HepG2 (cell line): ENCODE measurements around the gene ULBP2. TPM values are rescaled to one million over a fixed set of nuclear protein-coding genes. Genes with fewer than 3 reads are reported as not detected.
A peak's percentile ranks its signal among the peaks of the same experiment; 100 is the strongest.

Source experiments
- ATAC-seq: fragments of 200-7000 bp; cut with Tn5 transposase; 3 replicates; pipeline ENCODE4 v1.9.1; 2020; ENCODE audit warnings: mild to moderate bottlenecking, moderate library complexity
- BruUV-seq: library from RNA; stranded (reverse); fragments of 400-500 nt; replicated peaks from 2 replicates; lab custom pipeline; 2021; lab: Mats Ljungman, UMichigan
- CTCF ChIA-PET: fragments of 300-600 bp; formaldehyde crosslinking; extraction: SDS; loops from one replicate; lab custom pipeline; 2021; ENCODE audit warnings: low total read pairs, inconsistent platforms, low intra/inter-chr PET ratio; lab: Yijun Ruan, JAX
- POLR2A ChIA-PET: fragments of 350-600 bp; sonication (Branson Sonifier 250); formaldehyde crosslinking; loops from one replicate; lab custom pipeline; 2020; ENCODE audit warnings: antibody characterized with exemption, inconsistent platforms; lab: Yijun Ruan, JAX
- DNase-seq: peaks from one replicate; pipeline ENCODE4 v3.0.0-alpha.2; 2015; ENCODE audit warnings: low spot score
- FAIRE-seq: peaks from 3 replicates; lab custom pipeline; 2011; peaks lifted over from hg19 to GRCh38; lab: Jason Lieb, UNC
- H2AFZ ChIP-seq: one replicate; pipeline ENCODE4 v1.6.1; 2011; ENCODE audit warnings: low read length, inconsistent platforms
- H3K27ac ChIP-seq: fragments of 300-600 bp; 3 replicates; pipeline ENCODE4 v1.8.0; 2011; ENCODE audit warnings: mixed run types, mild to moderate bottlenecking, mixed read lengths, low read length, inconsistent platforms; ENCODE audit not compliant: insufficient read depth; ENCODE audit errors: extremely low read length
- H3K27me3 ChIP-seq, 2 experiments: fragments of 200-600 bp in 1 of 2; 2 replicates in 1 of 2; 3 replicates in 1 of 2; pipeline versions ENCODE4 v1.6.0 to v1.8.0; 2011; ENCODE audit warnings: low read length in 2 of 2, mild to moderate bottlenecking in 2 of 2, moderate library complexity in 2 of 2, inconsistent platforms in 1 of 2; ENCODE audit not compliant: insufficient read depth in 2 of 2, control insufficient read depth in 1 of 2
- H3K36me3 ChIP-seq, 2 experiments: fragments of 200-600 bp in 1 of 2; replicated peaks in 1 of 2; 2 replicates in 1 of 2; 3 replicates in 1 of 2; pipeline versions ENCODE4 v1.5.1 to v1.8.0; 2011; ENCODE audit warnings: low read length in 2 of 2, inconsistent platforms in 1 of 2; ENCODE audit not compliant: insufficient read depth in 2 of 2, control insufficient read depth in 1 of 2
- H3K4me1 ChIP-seq: 2 replicates; pipeline ENCODE4 v1.5.1; 2012; ENCODE audit warnings: low read length, inconsistent platforms; ENCODE audit not compliant: insufficient read depth
- H3K4me2 ChIP-seq: 2 replicates; pipeline ENCODE4 v1.6.0; 2011; ENCODE audit warnings: low read depth, low read length, inconsistent platforms
- H3K4me3 ChIP-seq, 3 experiments: fragments of 200-600 bp in 1 of 3; sonication (generic), shearing (Covaris generic) in 1 of 3; replicated peaks in 1 of 3; 2 replicates each; pipeline ENCODE4 v1.5.1; 2011 to 2016; ENCODE audit warnings: low read length in 3 of 3, inconsistent platforms in 2 of 3, low read depth in 2 of 3, mild to moderate bottlenecking in 2 of 3, control low read depth in 1 of 3, mixed read lengths in 1 of 3; ENCODE audit not compliant: insufficient read depth in 1 of 3
- H3K79me2 ChIP-seq: one replicate; pipeline ENCODE4 v1.6.1; 2011; ENCODE audit warnings: low read length, inconsistent platforms; ENCODE audit not compliant: insufficient read depth
- H3K9ac ChIP-seq: 2 replicates; pipeline ENCODE4 v1.6.0; 2011; ENCODE audit warnings: mild to moderate bottlenecking, low read depth, low read length, inconsistent platforms; ENCODE audit not compliant: insufficient read depth
- H3K9me3 ChIP-seq: 2 replicates; pipeline ENCODE4 v1.5.1; 2012; ENCODE audit warnings: mild to moderate bottlenecking, low read length
- H4K20me1 ChIP-seq: 2 replicates; pipeline ENCODE4 v1.6.0; 2011; ENCODE audit warnings: inconsistent platforms, mild to moderate bottlenecking, low read length, moderate library complexity; ENCODE audit not compliant: insufficient read depth
- EZH2 ChIP-seq: conservative IDR thresholded peaks from 2 replicates; pipeline ENCODE4 v1.6.1; 2012; ENCODE audit warnings: mild to moderate bottlenecking, low read depth, low read length, moderate library complexity
- GABPB1 ChIP-seq: IDR thresholded peaks from 2 replicates; pipeline ENCODE4 v1.6.1; 2016; ENCODE audit warnings: mild to moderate bottlenecking, missing genetic modification reagents, moderate library complexity, missing compliant biosample characterization
- HNRNPLL ChIP-seq: fragments of 200-400 bp; formaldehyde crosslinking; IDR thresholded peaks from 2 replicates; pipeline ENCODE4 v1.6.1; 2017; ENCODE audit warnings: mild to moderate bottlenecking, low read depth, low read length; ENCODE audit not compliant: poor library complexity, severe bottlenecking
- MTF2 ChIP-seq: sonication (generic); formaldehyde crosslinking; IDR thresholded peaks from 2 replicates; pipeline ENCODE4 v1.5.0; 2020; ENCODE audit warnings: missing genetic modification reagents, borderline replicate concordance
- MYPOP ChIP-seq: sonication (generic); formaldehyde crosslinking; IDR thresholded peaks from 2 replicates; pipeline ENCODE4 v1.8.1; 2023; ENCODE audit warnings: mild to moderate bottlenecking, moderate library complexity, missing genetic modification reagents
- NFE2L1 ChIP-seq: sonication (generic); formaldehyde crosslinking; IDR thresholded peaks from 2 replicates; pipeline ENCODE4 v1.4.0; 2020; ENCODE audit warnings: missing genetic modification reagents, mild to moderate bottlenecking, borderline replicate concordance
- TBX2 ChIP-seq: sonication (generic); formaldehyde crosslinking; IDR thresholded peaks from 2 replicates; pipeline ENCODE4 v1.5.0; 2020; ENCODE audit warnings: missing genetic modification reagents, mild to moderate bottlenecking, borderline replicate concordance
- ZBED4 ChIP-seq: sonication (generic); formaldehyde crosslinking; IDR thresholded peaks from 2 replicates; pipeline ENCODE4 v1.4.0; 2020; ENCODE audit warnings: missing genetic modification reagents, borderline replicate concordance
- ZNF335 ChIP-seq: sonication (generic); formaldehyde crosslinking; IDR thresholded peaks from 2 replicates; pipeline ENCODE4 v1.4.0; 2020; ENCODE audit warnings: missing genetic modification reagents
- ZNF564 ChIP-seq: sonication (generic); formaldehyde crosslinking; IDR thresholded peaks from 2 replicates; pipeline ENCODE4 v1.8.1; 2023; ENCODE audit warnings: mild to moderate bottlenecking, missing genetic modification reagents
- ZNF790 ChIP-seq: sonication (generic); formaldehyde crosslinking; IDR thresholded peaks from 2 replicates; pipeline ENCODE4 v1.8.0; 2022; ENCODE audit warnings: missing genetic modification reagents, mild to moderate bottlenecking, borderline replicate concordance
- ZSCAN31 ChIP-seq: sonication (generic); formaldehyde crosslinking; IDR thresholded peaks from 2 replicates; pipeline ENCODE4 v1.5.0; 2020; ENCODE audit warnings: low read depth, mild to moderate bottlenecking, missing genetic modification reagents
- WGBS: methylation state at CpG from one replicate; pipeline ENCODE4 v1.1.6; 2017; ENCODE audit warnings: low lambda C conversion rate; 5-methylcytosine and 5-hydroxymethylcytosine counted together
- in situ Hi-C: cut with HindIII; loops from 2 replicates; pipeline ENCODE4 v1.10.0; 2017; ENCODE audit warnings: low pct_unique_long_range_greater_than_20kb; ENCODE audit not compliant: extremely low pct_ligation_motif_present
- intact Hi-C: fragments of 100-400 bp; cut with micrococcal nuclease; formaldehyde crosslinking; loops from one replicate; pipeline ENCODE4 v1.10.0; 2022; ENCODE audit not compliant: unreplicated experiment
- polyA plus RNA-seq, 8 experiments: library from polyadenylated mRNA; depleted of rRNA in 3 of 8; stranded (reverse) in 7 of 8; unstranded in 1 of 8; fragments of >200 nt; fragmentation: Illumina TruSeq in 4 of 8; extraction: Trizol in 4 of 8; gene quantifications; 2 replicates each; pipeline versions ENCODE4 v1.2.1 to v1.2.3, GENCODE V29; 2011 to 2016; ENCODE audit warnings: low read depth in 4 of 8, missing spikeins in 1 of 8, mixed read lengths in 1 of 8; ENCODE audit not compliant: insufficient read depth in 1 of 8
- total RNA-seq, 5 experiments: library from RNA; depleted of rRNA; stranded (reverse); fragments of >200 nt; fragmentation: Illumina TruSeq; extraction: Trizol; gene quantifications; 2 replicates each; pipeline ENCODE4 v1.2.3, GENCODE V29; 2016; ENCODE audit warnings: low read depth in 1 of 5
- TF ChIP-seq, protein P1 (sequence below): sonication (generic); formaldehyde crosslinking; IDR thresholded peaks from 2 replicates; pipeline ENCODE4 v1.4.0; 2020; ENCODE audit warnings: missing genetic modification reagents, borderline replicate concordance

Gene ULBP2
- total and polyA plus RNA-seq, 2 of the 13 experiments (the other 11 are each of a cell fraction or from before 2014, with no cell fraction given) = not detected

DNA sequence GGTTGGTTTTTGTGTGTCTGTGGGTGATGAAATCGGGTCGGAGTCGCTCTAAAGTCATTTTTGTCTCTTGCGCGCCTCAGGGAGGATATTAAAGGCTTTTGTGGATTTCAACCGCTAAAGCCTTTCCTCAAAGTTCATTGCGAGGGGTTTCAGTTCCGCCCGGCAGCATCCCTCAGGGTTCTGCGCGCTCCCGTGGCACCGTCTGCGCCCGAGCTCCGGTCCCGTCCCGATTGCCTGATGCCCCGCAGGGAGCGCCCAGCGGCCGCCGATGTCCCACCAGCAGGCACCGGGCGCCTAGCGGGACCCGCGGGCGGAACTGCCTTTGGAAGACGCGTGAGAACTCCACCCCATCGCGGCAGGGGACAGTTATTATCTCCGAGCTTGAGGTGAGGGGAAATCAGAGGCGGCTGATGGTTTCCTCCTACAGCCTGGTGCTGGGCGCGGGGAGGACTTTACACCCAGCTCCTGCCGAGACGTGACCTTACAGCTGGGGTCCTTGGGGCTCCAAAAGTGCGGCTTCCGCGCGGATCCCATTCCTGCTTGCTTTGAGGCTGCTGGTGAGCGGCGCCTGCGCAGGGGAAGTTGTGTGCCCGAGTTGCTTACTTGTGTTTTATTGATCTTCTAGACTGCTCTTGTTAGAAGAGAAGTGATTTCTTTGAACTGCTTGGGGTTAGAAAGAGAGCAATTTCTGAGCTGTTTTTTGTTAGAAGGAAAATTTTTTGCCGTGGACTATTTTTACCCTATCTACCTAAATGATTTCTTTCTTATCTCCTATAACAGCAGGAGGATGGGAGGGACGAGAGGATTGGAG, 49.1 kb downstream of the ULBP2 start:
- H3K27ac ChIP-seq = no peak overlapping the region
- TF ChIP-seq ZNF564 = no peak
- peak; percentile 18; the same call in 1 of the 2 replicates for TF ChIP-seq GABPB1 (CRISPR knock-in tag)
- TF ChIP-seq ZNF790 = no peak
- no peak for TF ChIP-seq ZNF335 (CRISPR knock-in tag)
- TF ChIP-seq NFE2L1 (CRISPR knock-in tag) = 0 out of 2 replicates have a peak, but pooled peaks have one; percentile 22
- TF ChIP-seq ZBED4 (CRISPR knock-in tag) = no peak
- TF ChIP-seq HNRNPLL = peak; percentile 67
- TF ChIP-seq, protein P1, sequence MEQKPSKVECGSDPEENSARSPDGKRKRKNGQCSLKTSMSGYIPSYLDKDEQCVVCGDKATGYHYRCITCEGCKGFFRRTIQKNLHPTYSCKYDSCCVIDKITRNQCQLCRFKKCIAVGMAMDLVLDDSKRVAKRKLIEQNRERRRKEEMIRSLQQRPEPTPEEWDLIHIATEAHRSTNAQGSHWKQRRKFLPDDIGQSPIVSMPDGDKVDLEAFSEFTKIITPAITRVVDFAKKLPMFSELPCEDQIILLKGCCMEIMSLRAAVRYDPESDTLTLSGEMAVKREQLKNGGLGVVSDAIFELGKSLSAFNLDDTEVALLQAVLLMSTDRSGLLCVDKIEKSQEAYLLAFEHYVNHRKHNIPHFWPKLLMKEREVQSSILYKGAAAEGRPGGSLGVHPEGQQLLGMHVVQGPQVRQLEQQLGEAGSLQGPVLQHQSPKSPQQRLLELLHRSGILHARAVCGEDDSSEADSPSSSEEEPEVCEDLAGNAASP (CRISPR knock-in tag) = no peak
- 0 out of 2 replicates have a peak, but pooled peaks have one; percentile 70 for TF ChIP-seq EZH2
- TF ChIP-seq ZSCAN31 (CRISPR knock-in tag) = 0 out of 2 replicates have a peak, but pooled peaks have one; percentile 32
- 0 out of 2 replicates have a peak, but pooled peaks have one; percentile 15 for TF ChIP-seq TBX2
- 0 out of 2 replicates have a peak, but pooled peaks have one; percentile 11 for TF ChIP-seq MYPOP (CRISPR knock-in tag)
- peak; percentile 91; the same call in 1 of the 2 replicates for TF ChIP-seq MTF2

More for the DNA sequence above, 49.1 kb downstream of the ULBP2 start:
- Histone ChIP-seq H3K27me3 (peaks cover 20 to 91% of the 10 kb centered on the region in 2 experiments), H3K4me3 (peak overlapping the region in 1 of 3 experiments; percentile 49; a peak in 1 of 6 replicates), H3K9ac (no peak overlapping the region), H3K79me2 (no peaks in the 10 kb centered on the region), H4K20me1 (no peaks in the 10 kb centered on the region), H3K4me1 (0 out of 2 replicates have a peak, but pooled peaks cover 14% of the 10 kb centered on the region), H2AFZ (no peak overlapping the region), H3K4me2 (peak overlapping the region; percentile 59), H3K9me3 (no peaks in the 10 kb centered on the region), H3K36me3 (no peaks in the 10 kb centered on the region)
- ChIA-PET POLR2A (no interaction called here), CTCF (no interaction called here)
- intact Hi-C loops (no loop called here), in situ Hi-C loops (no loop called here)
- peak; percentile 57 for ATAC-seq
- 9% methylated on average over 43 of the region's 49 CpGs for WGBS
- DNase-seq = no peak
- FAIRE-seq = no peak
- BruUV-seq = no TSS peak
